HG03469 (cell line): ENCODE data around the gene C2.

ENCODE experiments used
- ATAC-seq: cut with Tn5 transposase; IDR thresholded peaks from one replicate; pipeline ENCODE4 v1.9.1; 2021; ENCODE audit warnings: mild to moderate bottlenecking, moderate library complexity, moderate number of reproducible peaks; ENCODE audit not compliant: unreplicated experiment

C2 gene

GRCh38 chr6:31952890-31953289 is 25.4 kb downstream of the C2 start:
- ATAC-seq = no peak

- ATAC-seq = no peak
Measured at GRCh38 chr6:31954511-31954910, 27.0 kb downstream of the C2 start.

GRCh38 chr6:31956796-31957195 is 29.3 kb downstream of the C2 start:
- ATAC-seq = no peak

GRCh38 chr6:31958412-31958740 is 30.9 kb downstream of the C2 start:
- no peak for ATAC-seq

GRCh38 chr6:31958741-31959739 is 31.5 kb downstream of the C2 start, which contains the start of the genes NELFE and SKIC2:
NELFE (minus strand) TSS chr6:31958971; CDS start chr6:31958446, 525 bp downstream.
SKIC2 (plus strand) TSS chr6:31959175; CDS start chr6:31959193, 18 bp downstream.
- peak; percentile 91 for ATAC-seq

- ATAC-seq = no peak
Measured at GRCh38 chr6:31961616-31962015, 34.1 kb downstream of the C2 start.

- no peak for ATAC-seq
Measured at GRCh38 chr6:31963921-31964320, 36.4 kb downstream of the C2 start.

- ATAC-seq = no peak
Measured at GRCh38 chr6:31965700-31966099, 38.2 kb downstream of the C2 start.

GRCh38 chr6:31966506-31966905 is 39.0 kb downstream of the C2 start:
- ATAC-seq = no peak

GRCh38 chr6:31966997-31967925 is 39.7 kb downstream of the C2 start:
- ATAC-seq = no peak

- no peak for ATAC-seq
Measured at GRCh38 chr6:31967926-31968320, 40.4 kb downstream of the C2 start.

GRCh38 chr6:31968326-31968725 is 40.8 kb downstream of the C2 start:
- ATAC-seq = no peak

- no peak for ATAC-seq
Measured at GRCh38 chr6:31968791-31969711, 41.5 kb downstream of the C2 start.

GRCh38 chr6:31969712-31970603 is 42.4 kb downstream of the C2 start:
- no peak for ATAC-seq

- no peak for ATAC-seq
Measured at GRCh38 chr6:31970604-31971271, 43.2 kb downstream of the C2 start.

- ATAC-seq = no peak
Measured at GRCh38 chr6:31971279-31971992, 43.9 kb downstream of the C2 start.

GRCh38 chr6:31971993-31972708 is 44.6 kb downstream of the C2 start, which contains the start of gene DXO:
DXO (minus strand) TSS chr6:31972138; CDS start chr6:31971675, 463 bp downstream.
- ATAC-seq = peak; percentile 69
